K562 (cell line): ENCODE measurements around the gene CARD10. TPM values are rescaled to one million over a fixed set of nuclear protein-coding genes. Genes with fewer than 3 reads are reported as not detected.

Experiments used
- ATAC-seq: fragments of 200-7000 bp; cut with Tn5 transposase; 3 replicates; pipeline ENCODE4 v1.9.1; 2020; ENCODE audit warnings: moderate library complexity
- BruUV-seq: library from RNA; stranded (reverse); fragments of 400-500 nt; replicated peaks from 2 replicates; lab custom pipeline; 2021; lab: Mats Ljungman, UMichigan
- CTCF ChIA-PET: fragments of 300-600 bp; formaldehyde crosslinking; extraction: SDS; loops from one replicate; lab custom pipeline; 2021; ENCODE audit warnings: low intra/inter-chr PET ratio; lab: Yijun Ruan, JAX
- POLR2A ChIA-PET: fragments of 300-600, 350-650 bp; sonication (Branson Sonifier 250); formaldehyde crosslinking; extraction: SDS; loops from one replicate; lab custom pipeline; 2021; ENCODE audit warnings: antibody characterized with exemption, inconsistent platforms; lab: Yijun Ruan, JAX
- DNase-seq, 4 experiments: peaks; one replicate each; pipeline versions ENCODE4 v3.0.0 to v3.0.0-alpha.2; 2011 to 2018; ENCODE audit warnings: low spot score in 3 of 4, mixed read lengths in 3 of 4; ENCODE audit errors: extremely low read depth in 1 of 4
- FAIRE-seq: peaks from 2 replicates; lab custom pipeline; 2011; peaks lifted over from hg19 to GRCh38; lab: Jason Lieb, UNC
- H2AFZ ChIP-seq: 2 replicates; pipeline ENCODE4 v1.6.0; 2011; ENCODE audit warnings: low read depth, low read length, control low read depth, inconsistent platforms
- H3K27ac ChIP-seq: fragments of 200-600 bp; 3 replicates; pipeline ENCODE4 v1.8.0; 2011; ENCODE audit warnings: low read depth, mild to moderate bottlenecking, control low read depth, inconsistent platforms, low read length, moderate library complexity, mixed read lengths; ENCODE audit errors: extremely low read depth
- H3K27me3 ChIP-seq, 2 experiments: fragments of 300-600 bp in 1 of 2; 2 replicates in 1 of 2; 3 replicates in 1 of 2; pipeline versions ENCODE4 v1.6.0 to v1.8.0; 2011; ENCODE audit warnings: inconsistent platforms in 2 of 2, low read length in 2 of 2, mild to moderate bottlenecking in 1 of 2, mixed read lengths in 1 of 2, moderate library complexity in 1 of 2; ENCODE audit not compliant: control insufficient read depth in 2 of 2, insufficient read depth in 2 of 2
- H3K36me3 ChIP-seq: fragments of 300-600 bp; 3 replicates; pipeline ENCODE4 v1.8.0; 2011; ENCODE audit warnings: mild to moderate bottlenecking, low read length, inconsistent platforms; ENCODE audit not compliant: control insufficient read depth, insufficient read depth
- H3K4me1 ChIP-seq, 2 experiments: fragments of 200-600 bp in 1 of 2; replicated peaks in 1 of 2; 2 replicates in 1 of 2; 3 replicates in 1 of 2; pipeline versions ENCODE4 v1.5.1 to v1.8.0; 2011; ENCODE audit warnings: inconsistent platforms in 2 of 2, low read length in 2 of 2, mild to moderate bottlenecking in 1 of 2, mixed read lengths in 1 of 2, moderate library complexity in 1 of 2; ENCODE audit not compliant: control insufficient read depth in 2 of 2, insufficient read depth in 2 of 2
- H3K4me2 ChIP-seq: 2 replicates; pipeline ENCODE4 v1.6.1; 2011; ENCODE audit warnings: low read length, control low read depth, inconsistent platforms, mixed read lengths; ENCODE audit not compliant: insufficient read depth
- H3K4me3 ChIP-seq: fragments of 200-600 bp; sonication (generic), shearing (Covaris generic); 2 replicates; pipeline ENCODE4 v1.5.1; 2016; ENCODE audit warnings: control low read depth, inconsistent platforms
- H3K79me2 ChIP-seq: fragments of 200-600 bp; 3 replicates; pipeline ENCODE4 v1.8.0; 2011; ENCODE audit warnings: low read length, inconsistent platforms; ENCODE audit not compliant: control insufficient read depth, insufficient read depth
- H3K9ac ChIP-seq, 2 experiments: 2 replicates each; pipeline versions ENCODE4 v1.6.0 to v1.6.1; 2011; ENCODE audit warnings: low read depth in 2 of 2, low read length in 2 of 2, control low read depth in 1 of 2, inconsistent platforms in 1 of 2, mild to moderate bottlenecking in 1 of 2, mixed read lengths in 1 of 2; ENCODE audit not compliant: insufficient read depth in 1 of 2
- H3K9me1 ChIP-seq: one replicate; pipeline ENCODE4 v1.6.0; 2011; ENCODE audit warnings: inconsistent platforms, mild to moderate bottlenecking, low read length, moderate library complexity; ENCODE audit not compliant: control insufficient read depth, insufficient read depth
- H3K9me3 ChIP-seq: replicated peaks from 2 replicates; pipeline ENCODE4 v1.5.1; 2011; ENCODE audit warnings: low read depth, low read length, inconsistent platforms; ENCODE audit not compliant: control insufficient read depth, insufficient read depth
- H4K20me1 ChIP-seq: replicated peaks from 2 replicates; pipeline ENCODE4 v1.6.1; 2011; ENCODE audit warnings: low read length, inconsistent platforms, mixed read lengths; ENCODE audit not compliant: control insufficient read depth, insufficient read depth
- CREB3 ChIP-seq: fragments of 450-650 bp; conservative IDR thresholded peaks from 2 replicates; pipeline ENCODE4 v1.6.1; 2016; ENCODE audit warnings: missing genetic modification characterization, low read depth, mild to moderate bottlenecking, missing compliant biosample characterization, moderate library complexity
- ETV6 ChIP-seq, 3 experiments: fragments of 150-350 bp in 1 of 3; sonication (generic) in 1 of 3; formaldehyde crosslinking in 1 of 3; IDR thresholded peaks; 2 replicates each; pipeline versions ENCODE4 v1.6.1 to v1.8.0; 2014 to 2022; ENCODE audit warnings: borderline replicate concordance in 2 of 3, low read depth in 2 of 3, antibody characterized with exemption in 1 of 3, low read length in 1 of 3, mild to moderate bottlenecking in 1 of 3, missing genetic modification reagents in 1 of 3
- FOXK1 ChIP-seq: sonication (generic); formaldehyde crosslinking; IDR thresholded peaks from 2 replicates; pipeline ENCODE4 v1.8.0; 2022; ENCODE audit warnings: missing genetic modification reagents, mild to moderate bottlenecking, borderline replicate concordance
- NFIC ChIP-seq: fragments of 450-650 bp; IDR thresholded peaks from 2 replicates; pipeline ENCODE4 v1.6.1; 2017; ENCODE audit warnings: mild to moderate bottlenecking, inconsistent platforms
- ZEB2 ChIP-seq: fragments of 450-650 bp; IDR thresholded peaks from 2 replicates; pipeline ENCODE4 v1.6.1; 2016
- ZKSCAN3 ChIP-seq: fragments of 250-450 bp; sonication (Bioruptor Pico); IDR thresholded peaks from 2 replicates; pipeline ENCODE4 v1.4.0; 2020
- ZNF146 ChIP-seq: IDR thresholded peaks from one replicate; pipeline ENCODE4 v1.6.1; 2018; ENCODE audit warnings: missing compliant biosample characterization; ENCODE audit not compliant: unreplicated experiment
- WGBS: fragments of 100-300 bp; shearing (Covaris generic); methylation state at CpG from one replicate; pipeline ENCODE4 v1.1.6; 2016; ENCODE audit warnings: low coverage, mixed read lengths; ENCODE audit not compliant: insufficient coverage; ENCODE audit errors: missing lambda C conversion rate; 5-methylcytosine and 5-hydroxymethylcytosine counted together
- in situ Hi-C: fragments of 300-500 bp; cut with MboI; formaldehyde crosslinking; loops from 4 replicates; pipeline ENCODE4 v1.15.0; 2018; ENCODE audit warnings: inconsistent platforms, mixed read lengths
- intact Hi-C: fragments of 100-400 bp; cut with micrococcal nuclease; formaldehyde crosslinking; loops from 2 replicates; pipeline ENCODE4 v1.14.2; 2022
- polyA plus RNA-seq, 8 experiments: library from polyadenylated mRNA; depleted of rRNA in 4 of 8; stranded (reverse) in 5 of 8; unstranded in 3 of 8; fragments of >200 nt; fragmentation: Nextera tagmentation in 2 of 8; fragmentation: Illumina TruSeq in 1 of 8; extraction: Ambion mirVana in 2 of 8; extraction: Trizol in 1 of 8; gene quantifications; 2 replicates each; pipeline versions ENCODE4 v1.2.1 to v1.2.3, GENCODE V29; 2011 to 2014; ENCODE audit warnings: inconsistent platforms in 1 of 8, missing spikeins in 1 of 8
- total RNA-seq, 7 experiments: library from RNA; depleted of rRNA in 6 of 7; stranded (reverse); fragments of >200 nt in 6 of 7; fragmentation: Illumina TruSeq in 2 of 7; extraction: Trizol in 2 of 7; gene quantifications; 2 replicates each; pipeline versions ENCODE4 v1.2.1 to v1.2.3, GENCODE V29; 2011 to 2021; ENCODE audit warnings: low replicate concordance in 1 of 7

The CARD10 gene
- total and polyA plus RNA-seq, 9 of the 15 experiments (the other 6 are each of a cell fraction or from before 2014, with no cell fraction given): 0.13 to 5.8 (median 1.6) TPM

GRCh38 chr22:37460684-37461083, 58.5 kb downstream of the CARD10 start:
- BruUV-seq: no TSS peak
- H3K9ac ChIP-seq: no peak overlapping the region
- 0% methylated on average over 2 of the region's 3 CpGs for WGBS
- no peak overlapping the region for H3K4me2 ChIP-seq
- POLR2A ChIA-PET: no interaction called here
- DNase-seq: no peak
- H2AFZ ChIP-seq: no peak overlapping the region
- H3K4me3 ChIP-seq: no peak overlapping the region
- no peaks in the 10 kb centered on the region for H3K9me1 ChIP-seq
- no peak overlapping the region for H3K27ac ChIP-seq
- CTCF ChIA-PET: no interaction called here
- peaks cover 8% of the 10 kb centered on the region; the same call in 1 of the 2 replicates for H4K20me1 ChIP-seq
- no peak for TF ChIP-seq ZKSCAN3 (CRISPR knock-in tag)
- TF ChIP-seq ZNF146 (CRISPR knock-in tag): peak; percentile 61
- no peak for TF ChIP-seq FOXK1 (CRISPR knock-in tag)
- no peak for TF ChIP-seq CREB3 (tag)
- FAIRE-seq: no peak
- no peaks in the 10 kb centered on the region for H3K9me3 ChIP-seq
- H3K4me1 ChIP-seq: peaks cover under 1 to 10% of the 10 kb centered on the region in 2 experiments; a peak in 3 of 5 replicates
- H3K27me3 ChIP-seq: peaks cover 0 to 14% of the 10 kb centered on the region in 2 experiments; a peak in 1 of 5 replicates
- intact Hi-C loops (no loop called here), in situ Hi-C loops (no loop called here)
- no peak for ATAC-seq
- no peaks in the 10 kb centered on the region for H3K36me3 ChIP-seq
- no peaks in the 10 kb centered on the region for H3K79me2 ChIP-seq

- no peak overlapping the region for H2AFZ ChIP-seq
- H3K27ac ChIP-seq: no peak overlapping the region
- FAIRE-seq (no peak), ATAC-seq (no peak), DNase-seq (no peak)
- H3K9ac ChIP-seq: no peak overlapping the region
- H3K4me1 ChIP-seq: peaks cover 8 to 17% of the 10 kb centered on the region in 2 experiments; a peak in 3 of 5 replicates
- H3K27me3 ChIP-seq: peaks cover 0 to 16% of the 10 kb centered on the region in 2 experiments; a peak in 2 of 5 replicates
- WGBS: 3% methylated on average over 9 of the region's 9 CpGs
- CTCF ChIA-PET: no interaction called here
- intact Hi-C loops: loop anchor here (5.0 kb wide), 1 partner anchor 192 kb away; no protein-coding TSS in a partner anchor
- H3K36me3 ChIP-seq: no peaks in the 10 kb centered on the region
- H3K9me3 ChIP-seq: no peaks in the 10 kb centered on the region
- in situ Hi-C loops: loop anchor here (5.0 kb wide), 2 partner anchors 137 to 292 kb away; no protein-coding TSS in a partner anchor
- no peaks in the 10 kb centered on the region for H3K9me1 ChIP-seq
- POLR2A ChIA-PET: no interaction called here
- no peak overlapping the region for H3K4me3 ChIP-seq
- no peaks in the 10 kb centered on the region for H3K79me2 ChIP-seq
- no TSS peak for BruUV-seq
- H3K4me2 ChIP-seq: no peak overlapping the region
- peaks cover 8% of the 10 kb centered on the region; the same call in 1 of the 2 replicates for H4K20me1 ChIP-seq
- TF ChIP-seq ZEB2 (no peak), ETV6 (IDR thresholded peaks at IDR 0.05; ENCODE audit: borderline replicate concordance in 1 of 2, low read depth in 2 of 2, low read length in 1 of 2) (no peak), ETV6 (CRISPR knock-in tag; IDR thresholded peaks at IDR 0.05; ENCODE audit: borderline replicate concordance) (no peak), NFIC (peak; percentile 46)
Observed at GRCh38 chr22:37459206-37459605, 60.0 kb downstream of the CARD10 start.
